ENCODE data around the gene PCDH9.

PCDH9 gene

GRCh38 chr13:66849706-66850105, 380.4 kb downstream of the PCDH9 start:
- no peak for DNase-seq (ENCODE audit: low read depth in 3 of 3, low spot score in 1 of 3)

DNA sequence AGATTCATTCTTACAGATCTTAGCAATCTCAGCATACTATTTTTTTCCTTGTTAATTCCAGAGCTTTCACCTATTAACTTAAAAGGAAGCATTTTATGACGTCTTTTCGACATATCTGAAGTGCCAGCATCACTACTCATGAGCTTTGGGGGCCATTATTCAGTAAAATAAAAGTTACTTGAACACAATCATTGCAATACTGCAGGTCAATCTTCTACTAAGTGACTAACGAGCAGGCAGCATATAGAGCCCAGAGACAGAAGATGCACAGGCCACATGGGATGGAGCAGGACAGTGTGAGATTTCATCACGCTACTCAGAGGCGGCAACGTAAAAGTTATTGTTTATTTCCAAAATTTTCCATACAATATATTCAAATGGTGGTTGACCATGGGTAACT, 382.6 kb downstream of the PCDH9 start:
- no peak for DNase-seq (ENCODE audit: low read depth in 3 of 3, low spot score in 1 of 3)

DNA sequence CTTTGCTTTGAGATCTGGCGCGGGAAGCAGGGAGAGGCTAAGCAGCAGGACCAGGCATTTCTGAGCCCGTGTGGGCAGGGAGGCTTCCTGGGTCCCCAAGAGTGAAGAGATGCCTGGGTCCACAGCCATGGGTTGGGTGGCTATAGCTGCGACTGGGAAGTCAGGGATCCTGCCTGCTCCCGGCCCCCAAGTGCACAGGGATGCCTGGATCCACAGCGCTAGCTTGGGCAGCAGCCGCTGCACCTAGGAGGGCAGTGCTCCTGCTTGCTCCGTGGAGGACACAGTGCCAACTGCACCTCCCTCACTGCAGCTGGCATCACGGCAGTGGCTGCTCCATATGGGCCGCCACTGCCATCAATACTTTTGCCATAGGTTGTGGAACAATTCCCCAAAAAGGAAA, 384.7 kb downstream of the PCDH9 start:
- DNase-seq (ENCODE audit: low read depth in 3 of 3, low spot score in 1 of 3) = no peak

- no peak for DNase-seq (ENCODE audit: low read depth in 3 of 3, low spot score in 1 of 3)
Observed at GRCh38 chr13:66844933-66845332, 385.2 kb downstream of the PCDH9 start.

DNA sequence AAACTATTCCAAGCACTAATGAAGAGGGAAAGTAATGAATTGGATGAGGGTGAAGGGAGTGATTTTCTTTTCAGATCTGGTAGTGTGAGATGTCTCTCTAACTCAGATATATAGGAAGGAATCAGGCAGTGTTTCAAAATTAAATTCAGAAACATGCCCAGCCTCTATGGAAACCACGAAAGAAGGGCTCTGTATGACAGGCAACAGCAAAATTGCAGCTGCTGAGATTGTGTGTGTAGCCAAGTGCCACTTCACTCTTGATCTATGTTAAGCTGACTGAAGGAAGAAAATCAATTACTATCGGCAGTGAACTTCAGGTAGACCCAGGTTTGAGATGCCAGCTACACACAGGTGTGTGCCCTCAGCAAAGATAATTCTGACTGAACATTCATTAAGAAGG, 387.4 kb downstream of the PCDH9 start:
- no peak for DNase-seq (ENCODE audit: low read depth in 3 of 3, low spot score in 1 of 3)

DNA sequence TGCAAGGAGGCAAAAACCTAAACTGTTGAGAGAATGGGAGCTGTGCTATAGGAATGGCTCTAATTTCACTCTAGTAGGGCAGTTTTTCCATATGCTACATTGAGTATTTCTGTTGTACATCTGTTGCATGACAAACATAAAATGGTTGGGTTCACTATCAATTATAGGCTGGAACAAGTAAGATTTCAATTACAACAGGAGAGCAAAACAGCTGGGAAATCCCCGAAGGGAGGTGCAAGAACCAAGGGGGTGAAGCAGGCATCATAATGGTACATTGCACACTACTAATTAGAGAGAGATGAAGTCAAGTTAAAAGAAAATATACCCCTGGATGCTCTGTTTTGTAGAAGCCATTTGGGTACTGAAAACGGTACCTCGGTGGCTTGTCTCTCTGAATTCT, 389.5 kb downstream of the PCDH9 start:
- no peak for DNase-seq (ENCODE audit: low read depth in 3 of 3, low spot score in 1 of 3)

GRCh38 chr13:66837246-66837645, 392.9 kb downstream of the PCDH9 start:
- DNase-seq (ENCODE audit: low read depth in 3 of 3, low spot score in 1 of 3) = no peak

- DNase-seq (ENCODE audit: low read depth in 3 of 3, low spot score in 1 of 3) = no peak
Observed at GRCh38 chr13:66835040-66835628, 395.0 kb downstream of the PCDH9 start.

GRCh38 chr13:66830940-66831716, 399.0 kb downstream of the PCDH9 start:
- DNase-seq (ENCODE audit: low read depth in 3 of 3, low spot score in 1 of 3) = no peak

GRCh38 chr13:66829803-66830202, 400.3 kb downstream of the PCDH9 start:
- DNase-seq (ENCODE audit: low read depth in 3 of 3, low spot score in 1 of 3) = no peak

- DNase-seq (ENCODE audit: low read depth in 3 of 3, low spot score in 1 of 3) = no peak
Observed at GRCh38 chr13:66826398-66826797, 403.7 kb downstream of the PCDH9 start.

DNA sequence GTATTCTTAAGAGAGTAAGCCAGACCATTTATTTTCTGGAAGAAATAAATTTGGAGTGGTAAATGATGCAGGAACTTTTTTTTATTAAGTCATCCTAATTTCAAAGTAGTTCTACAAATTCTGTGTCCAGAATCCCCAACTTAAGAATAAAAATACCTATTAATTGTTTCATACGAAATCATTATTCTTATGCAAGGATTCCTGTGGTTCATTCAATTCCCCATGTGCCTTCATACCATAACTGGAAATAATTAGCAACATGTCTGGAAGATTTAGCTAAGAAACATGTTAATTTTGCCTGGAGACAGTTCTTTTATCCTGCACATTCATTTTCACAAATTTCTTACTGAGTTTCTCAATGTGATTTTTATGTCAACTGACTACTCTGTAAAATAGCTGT, 408.6 kb downstream of the PCDH9 start:
- no peak for DNase-seq (ENCODE audit: low read depth in 3 of 3, low spot score in 1 of 3)

DNA sequence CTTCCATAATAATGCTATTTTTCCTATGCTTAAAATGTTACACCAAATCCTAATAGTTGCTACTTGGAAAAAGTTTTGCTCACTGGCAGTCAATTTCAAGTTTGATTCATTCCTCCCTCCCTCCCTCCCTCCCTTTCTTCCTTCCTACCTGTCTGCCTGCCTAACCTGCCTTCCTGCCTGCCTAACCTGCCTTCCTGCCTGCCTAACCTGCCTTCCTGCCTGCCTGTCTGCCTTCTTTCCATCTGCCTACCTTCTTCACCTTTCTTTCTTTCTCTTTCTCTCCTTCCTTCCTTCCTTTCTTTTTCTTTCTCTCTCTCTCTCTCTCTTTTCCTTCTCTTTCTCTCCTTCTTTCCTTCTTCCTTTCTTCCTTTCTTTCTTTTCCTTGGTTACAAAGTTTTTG, 418.7 kb downstream of the PCDH9 start:
- no peak for DNase-seq (ENCODE audit: low read depth in 3 of 3, low spot score in 1 of 3)

DNA sequence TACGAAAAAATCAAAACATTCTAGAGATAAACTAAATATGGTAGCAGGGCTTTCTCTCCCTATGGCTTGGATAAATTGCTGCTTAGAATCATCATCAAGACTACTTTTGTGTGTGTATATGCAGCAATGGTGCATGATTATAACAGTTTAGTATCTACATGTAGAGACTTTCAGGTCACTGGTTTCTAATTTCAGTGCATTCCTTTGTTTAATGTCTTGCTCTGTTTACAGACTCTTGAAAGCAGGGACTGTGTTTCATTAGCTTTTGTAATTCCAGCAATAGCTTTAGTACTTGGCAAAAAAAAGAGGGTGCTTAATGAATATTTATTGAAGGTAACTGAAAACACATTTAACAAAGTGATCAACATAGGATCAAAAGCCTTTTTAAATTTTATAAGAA, 420.7 kb downstream of the PCDH9 start:
- no peak for DNase-seq (ENCODE audit: low read depth in 3 of 3, low spot score in 1 of 3)

DNA sequence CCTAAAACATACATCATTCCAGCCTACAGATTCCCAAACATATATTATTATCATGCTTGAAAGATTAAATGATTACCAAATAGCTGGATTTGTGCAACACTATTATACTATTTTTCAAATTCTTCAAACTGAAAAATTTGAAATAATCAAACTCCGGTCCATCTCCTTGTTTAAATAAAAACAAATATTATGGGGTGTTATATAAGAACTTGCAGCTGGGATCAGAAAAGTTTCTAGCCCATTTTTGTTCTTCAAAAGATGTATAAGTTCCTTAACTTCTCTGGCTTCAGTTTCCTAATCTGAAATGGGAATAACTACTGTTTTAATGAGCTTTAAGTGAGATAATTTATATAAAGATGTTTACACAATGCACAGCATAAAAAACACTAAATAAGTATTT, 422.9 kb downstream of the PCDH9 start:
- no peak for DNase-seq (ENCODE audit: low read depth in 3 of 3, low spot score in 1 of 3)

DNA sequence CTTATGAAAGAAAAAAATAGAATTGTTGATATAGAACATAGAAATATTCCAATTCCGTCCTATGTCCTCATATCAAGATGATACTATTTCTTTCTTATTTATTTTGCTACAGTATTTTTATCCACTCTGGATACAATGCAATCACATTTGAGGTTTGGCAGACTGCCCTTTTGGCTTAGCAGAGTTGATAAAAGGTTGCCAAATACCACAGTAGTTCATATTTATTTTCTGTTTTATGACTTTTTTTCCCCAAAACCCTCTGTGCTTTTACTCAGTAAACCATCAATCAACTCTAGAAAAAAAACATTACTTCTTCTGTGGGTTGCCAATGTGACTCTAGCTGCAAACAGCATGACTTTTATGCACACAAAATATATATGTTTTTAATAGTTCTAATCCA, 424.5 kb downstream of the PCDH9 start:
- DNase-seq (ENCODE audit: low read depth in 3 of 3, low spot score in 1 of 3) = no peak

GRCh38 chr13:66803808-66804456, 426.2 kb downstream of the PCDH9 start:
- no peak for DNase-seq (ENCODE audit: low read depth in 3 of 3, low spot score in 1 of 3)

DNA sequence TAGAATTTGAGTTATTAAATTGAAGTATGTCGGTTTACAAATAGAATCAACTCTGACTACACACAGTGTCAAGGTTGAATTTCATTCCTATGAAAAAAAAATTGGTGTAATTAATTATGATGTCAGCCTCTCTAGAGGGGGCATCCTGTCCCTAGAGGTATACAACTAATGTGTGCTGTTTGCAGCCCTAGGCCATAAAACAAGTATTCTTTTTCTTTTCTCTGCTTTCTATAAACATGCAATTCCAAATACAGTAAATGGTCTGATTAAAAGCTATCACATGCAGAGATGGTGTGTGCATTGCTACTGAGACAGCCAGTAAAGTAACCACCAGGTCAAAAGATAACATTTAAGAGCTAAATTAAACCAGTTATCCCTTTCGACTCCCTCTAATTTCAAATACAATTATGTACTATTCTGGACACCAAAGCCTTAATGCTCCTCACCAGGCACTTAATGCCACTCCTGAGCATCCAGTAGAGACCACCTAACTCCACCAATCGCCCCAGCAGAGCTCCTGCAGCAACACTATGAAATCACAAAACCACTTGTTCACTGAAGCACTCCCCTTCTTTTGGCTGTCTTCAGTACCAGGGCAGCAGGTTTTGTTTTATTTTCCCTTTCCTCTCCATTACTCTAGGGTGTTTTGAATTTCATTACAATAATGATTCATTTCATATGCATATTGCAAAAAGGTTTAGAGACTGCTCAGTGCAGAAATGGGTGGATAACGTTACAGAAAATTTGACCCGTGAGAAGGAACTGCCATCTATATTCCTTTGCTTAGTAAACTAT, 426.9 kb downstream of the PCDH9 start:
- DNase-seq (ENCODE audit: low read depth in 3 of 3, low spot score in 1 of 3) = no peak

DNA sequence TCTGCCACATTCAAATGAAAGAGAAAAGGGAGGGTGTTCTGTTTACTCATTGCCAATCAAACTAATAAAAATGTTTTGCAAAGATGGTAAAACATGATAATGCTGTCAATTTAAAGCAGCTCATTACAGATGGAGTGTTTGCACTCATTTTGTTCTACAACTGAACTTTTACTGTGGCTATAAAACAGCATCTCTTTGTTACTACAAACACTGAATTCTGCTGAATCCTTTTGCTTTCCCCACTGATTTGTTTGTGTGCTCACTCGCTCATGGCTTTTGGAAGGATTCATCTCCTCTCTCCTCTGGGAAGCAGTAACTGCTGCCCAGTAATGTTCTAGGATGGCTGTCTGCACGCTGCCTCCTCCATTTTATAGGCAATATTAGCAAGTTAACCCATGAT, 434.5 kb downstream of the PCDH9 start:
- DNase-seq (ENCODE audit: low read depth in 3 of 3, low spot score in 1 of 3) = no peak

DNA sequence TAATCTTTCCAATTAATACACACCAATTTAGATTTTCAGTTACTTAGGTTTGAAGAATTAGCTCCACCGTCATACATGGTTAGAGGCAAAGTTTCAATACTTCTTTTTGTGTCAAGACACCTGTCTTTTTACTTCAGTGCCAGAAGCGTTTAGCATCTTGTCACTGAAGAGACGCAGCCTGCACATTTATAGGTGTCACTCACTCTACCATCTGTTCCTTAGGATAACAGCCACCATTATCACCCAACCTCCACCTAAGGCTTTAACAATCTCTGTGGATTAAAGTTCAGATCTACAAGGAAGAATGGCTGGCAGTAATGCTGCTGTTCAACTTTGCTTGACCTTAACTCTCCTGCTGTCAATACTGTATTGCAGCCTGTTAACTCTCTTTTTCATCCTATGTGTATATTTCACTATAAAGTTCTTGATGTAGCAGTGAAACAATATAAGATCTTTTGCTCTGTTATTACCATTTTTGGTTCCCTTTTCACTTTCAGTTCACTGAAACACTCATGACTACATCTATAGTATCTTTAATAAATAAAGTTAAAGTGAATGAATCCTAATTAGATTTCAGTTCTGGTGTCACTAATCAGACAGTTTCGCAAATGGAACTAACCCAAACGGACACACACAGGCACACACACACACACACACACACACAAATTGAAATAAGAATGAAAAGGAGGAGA, 435.6 kb downstream of the PCDH9 start:
- DNase-seq (ENCODE audit: low read depth in 3 of 3, low spot score in 1 of 3) = no peak

DNA sequence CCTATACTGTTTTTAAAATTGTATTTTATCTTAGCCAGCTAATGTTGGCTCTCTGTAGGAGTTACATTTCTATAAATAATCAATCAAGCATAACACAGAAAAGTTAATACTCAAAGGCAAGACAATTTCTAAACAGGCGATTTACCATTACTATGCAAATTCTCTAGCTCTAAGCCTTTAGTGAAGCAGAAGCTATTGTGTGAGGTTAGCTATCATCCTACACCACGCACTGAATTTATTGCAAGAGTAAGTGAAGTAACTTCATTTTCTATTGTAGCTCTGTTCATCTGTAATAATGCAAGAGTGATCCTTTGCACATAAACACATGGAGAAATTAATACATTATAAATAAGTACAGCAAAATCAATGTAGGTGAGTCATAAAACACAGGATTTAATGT, 439.3 kb downstream of the PCDH9 start:
- no peak for DNase-seq (ENCODE audit: low read depth in 3 of 3, low spot score in 1 of 3)

All from stimulated activated CD4-positive, alpha-beta T cell treated with anti-CD3 and anti-CD28 coated beads, TNF-alpha, amount 100 ng/mL, for 1 hour (primary cell).